GM21528 (cell line): ENCODE data around the gene CLTCL1.
"Not testable (repeated sequence)": the region's sequence is repeated elsewhere in the genome, so short reads cannot be mapped to it uniquely, and the experiment has no call there.

Experiments
- ATAC-seq: cut with Tn5 transposase; IDR thresholded peaks from one replicate; pipeline ENCODE4 v1.9.1; 2021; ENCODE audit warnings: mild to moderate bottlenecking, moderate library complexity; ENCODE audit not compliant: unreplicated experiment, low FRiP score

The CLTCL1 gene

GRCh38 chr22:19291218-19291579 is 320 bp downstream of the CLTCL1 start:
- ATAC-seq = peak; percentile 33

- no peak for ATAC-seq
Measured at GRCh38 chr22:19290400-19291217, 910 bp downstream of the CLTCL1 start.

- ATAC-seq = no peak
Measured at GRCh38 chr22:19289475-19290161, 1.9 kb downstream of the CLTCL1 start.

GRCh38 chr22:19287889-19288288 is 3.6 kb downstream of the CLTCL1 start:
- ATAC-seq = no peak

- ATAC-seq = no peak
Measured at GRCh38 chr22:19287076-19287707, 4.3 kb downstream of the CLTCL1 start.

- ATAC-seq = no peak
Measured at GRCh38 chr22:19285831-19286230, 5.7 kb downstream of the CLTCL1 start.

GRCh38 chr22:19279143-19279542 is 12.4 kb downstream of the CLTCL1 start:
- not testable (repeated sequence) for ATAC-seq

GRCh38 chr22:19277785-19278184 is 13.7 kb downstream of the CLTCL1 start:
- ATAC-seq = no peak

GRCh38 chr22:19275919-19276600 is 15.5 kb downstream of the CLTCL1 start:
- ATAC-seq = no peak

GRCh38 chr22:19275513-19275912 is 16.0 kb downstream of the CLTCL1 start:
- no peak for ATAC-seq

- ATAC-seq = no peak
Measured at GRCh38 chr22:19275104-19275503, 16.4 kb downstream of the CLTCL1 start.

- ATAC-seq = no peak
Measured at GRCh38 chr22:19271856-19272535, 19.5 kb downstream of the CLTCL1 start.

GRCh38 chr22:19271273-19271855 is 20.2 kb downstream of the CLTCL1 start:
- ATAC-seq = no peak

- ATAC-seq = no peak
Measured at GRCh38 chr22:19270873-19271272, 20.6 kb downstream of the CLTCL1 start.

GRCh38 chr22:19266547-19267086 is 24.9 kb downstream of the CLTCL1 start:
- no peak for ATAC-seq

GRCh38 chr22:19265779-19266178 is 25.7 kb downstream of the CLTCL1 start:
- ATAC-seq = no peak

GRCh38 chr22:19260804-19261203 is 30.7 kb downstream of the CLTCL1 start:
- no peak for ATAC-seq

- no peak for ATAC-seq
Measured at GRCh38 chr22:19260194-19260593, 31.3 kb downstream of the CLTCL1 start.

GRCh38 chr22:19258968-19259288 is 32.6 kb downstream of the CLTCL1 start:
- ATAC-seq = not testable (repeated sequence)

- no peak for ATAC-seq
Measured at GRCh38 chr22:19258371-19258770, 33.1 kb downstream of the CLTCL1 start.
